Stimulated activated CD4-positive, alpha-beta T cell treated with anti-CD3 and anti-CD28 coated beads, Interleukin-2, amount 100 ng/mL, for 48 hours (primary cell): ENCODE measurements around the gene HOXC12.

Experiments used
- DNase-seq, 2 donors: peaks; one replicate each; pipeline ENCODE4 v3.0.0-alpha.2; 2020

The HOXC12 gene

GRCh38 chr12:53956914-53957536 is 2.3 kb downstream of the HOXC12 start:
- no peak for DNase-seq

- no peak for DNase-seq
These were observed 3.4 kb downstream of the HOXC12 start for GRCh38 chr12:53958128-53958527.

DNA sequence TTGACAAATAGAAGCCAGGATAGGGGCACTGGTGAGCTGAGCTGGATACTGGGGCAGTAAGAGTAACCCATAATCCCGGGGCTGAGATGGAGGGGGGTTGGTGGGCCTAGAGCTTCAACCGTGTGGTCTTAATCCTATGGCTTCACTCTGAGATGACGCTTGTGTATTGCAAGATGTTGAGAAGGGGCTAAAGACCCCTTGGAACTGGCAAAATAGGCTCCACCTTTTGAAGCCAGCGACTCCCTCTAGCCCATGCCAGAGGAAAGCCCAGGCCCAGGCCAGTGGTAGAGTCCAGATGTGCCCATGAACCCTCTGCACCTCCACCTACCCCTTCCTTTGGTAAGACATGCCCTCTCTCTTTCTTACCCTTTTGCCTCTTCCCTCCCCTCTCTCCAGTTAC is 4.6 kb downstream of the HOXC12 start:
- DNase-seq = no peak

DNA sequence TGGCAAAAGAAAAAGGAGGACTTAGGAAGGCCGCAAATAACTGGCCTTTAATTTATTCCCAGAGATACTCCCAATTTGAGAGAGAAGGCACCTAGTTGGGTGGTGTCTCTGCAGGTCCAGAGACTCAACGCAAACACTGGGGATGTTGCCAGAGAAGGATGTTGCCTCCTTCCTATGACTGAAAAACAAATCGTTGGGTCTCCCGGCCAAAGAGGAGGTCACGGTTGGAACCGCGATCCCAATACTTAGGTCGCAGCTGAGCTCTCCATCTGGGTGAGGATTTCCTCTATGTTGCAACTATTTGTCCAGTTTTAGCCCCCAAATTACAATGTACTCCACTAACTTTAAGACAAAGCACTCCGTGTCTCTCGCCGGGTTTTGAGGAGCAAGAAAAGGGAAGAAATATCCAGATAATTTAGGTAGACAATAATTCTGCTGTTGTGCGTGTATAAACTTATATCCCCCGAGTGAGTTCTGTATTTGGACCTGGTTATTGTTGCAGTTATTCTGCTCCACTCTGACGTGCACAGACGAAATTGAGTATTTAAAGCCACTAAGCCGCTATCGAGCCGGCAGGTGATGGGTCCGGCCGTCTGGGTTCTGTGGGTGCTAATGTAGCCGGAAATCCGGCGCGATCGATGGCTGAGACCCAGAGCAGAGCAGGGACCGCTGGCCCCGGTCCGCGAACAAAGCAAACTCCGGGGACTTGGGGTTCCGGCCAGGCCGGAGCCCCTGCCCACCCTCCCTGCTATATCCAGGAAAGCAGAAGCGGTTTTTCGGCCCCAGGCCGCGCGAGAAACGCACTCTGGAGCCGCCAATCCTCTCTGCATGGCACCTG is 5.7 kb downstream of the HOXC12 start:
- no peak for DNase-seq

DNA sequence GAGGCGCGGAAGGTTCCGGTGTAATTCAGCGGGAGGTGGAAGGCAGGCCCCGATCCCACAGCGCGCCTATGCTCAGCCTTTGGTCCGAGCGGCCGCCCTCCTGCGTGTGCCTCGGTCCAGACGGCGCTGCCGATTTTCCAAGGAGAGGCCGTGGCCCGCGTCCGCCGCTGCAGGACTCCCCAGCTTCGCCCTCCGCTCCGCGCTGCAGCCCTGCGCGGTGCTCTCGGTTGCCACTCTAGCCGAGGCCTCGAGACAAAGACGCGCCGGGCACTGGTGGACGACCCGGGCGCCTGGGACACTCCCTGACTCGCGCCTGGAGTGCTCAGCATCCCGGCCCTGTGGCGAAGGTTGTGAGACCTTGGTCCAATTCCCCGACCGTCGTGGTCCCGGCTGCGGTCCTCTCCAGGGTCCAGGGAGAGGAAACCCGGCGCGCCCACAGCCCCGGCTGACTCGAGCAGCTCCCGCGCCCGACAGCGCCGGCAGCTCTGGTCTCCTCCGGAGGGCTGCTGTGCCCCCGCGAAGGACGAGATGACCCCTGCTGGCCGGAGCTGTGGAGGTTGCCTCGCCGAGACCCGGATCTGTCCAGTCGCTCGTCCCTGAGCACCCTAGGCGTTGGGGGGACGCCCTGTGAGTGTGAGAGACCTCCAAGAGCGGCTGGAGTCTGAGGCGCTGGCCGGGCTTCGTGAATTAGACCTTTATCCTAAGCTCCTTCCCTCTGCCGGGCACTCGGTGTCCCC is 6.5 kb downstream of the HOXC12 start:
- DNase-seq = no peak

GRCh38 chr12:53963005-53963404 is 8.3 kb downstream of the HOXC12 start:
- no peak for DNase-seq

DNA sequence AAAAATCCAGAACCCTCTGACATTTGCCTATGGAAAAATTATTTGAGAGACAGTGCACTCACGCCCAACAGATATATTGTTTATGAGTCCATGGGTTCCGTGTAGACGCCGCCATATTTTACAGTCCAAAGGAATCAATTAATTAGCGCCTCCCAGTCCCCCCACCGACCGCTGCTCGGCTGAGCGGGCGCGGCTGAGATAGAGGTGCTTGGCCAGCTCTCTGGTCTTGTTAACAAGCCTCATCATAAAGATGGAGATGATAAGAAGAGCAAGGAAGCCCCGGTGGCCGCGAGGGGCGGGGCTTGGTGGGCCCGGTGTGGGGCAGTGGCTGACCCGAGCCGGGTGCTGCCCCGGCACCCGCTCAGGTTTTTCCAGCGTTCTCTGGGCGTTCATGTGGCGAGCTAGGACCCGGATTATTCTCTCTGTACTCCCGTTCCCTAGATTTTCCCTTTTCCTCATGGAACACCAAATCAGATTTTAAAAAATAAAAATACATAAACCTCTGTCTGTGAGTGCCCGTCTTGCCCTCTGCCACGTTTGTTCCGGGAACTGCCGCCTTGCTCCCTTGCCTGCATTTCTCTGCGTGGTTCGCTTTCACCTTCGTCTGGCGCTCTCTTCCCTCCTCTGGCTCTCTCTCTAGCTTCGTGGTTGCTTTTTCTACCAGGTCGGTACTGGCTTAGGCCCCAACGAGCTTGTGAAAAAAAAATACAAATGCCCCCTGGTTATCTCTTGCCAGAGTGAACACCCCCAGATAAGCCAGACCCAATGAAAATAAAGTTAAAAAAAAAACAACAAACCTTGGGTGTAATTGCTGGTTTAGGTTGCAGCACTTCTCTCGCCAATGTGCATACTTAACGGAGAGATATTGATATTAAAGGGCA is 9.0 kb downstream of the HOXC12 start:
- DNase-seq = no peak

GRCh38 chr12:53964315-53964713 is 9.6 kb downstream of the HOXC12 start:
- no peak for DNase-seq

- DNase-seq = no peak
These were observed 10.8 kb downstream of the HOXC12 start for GRCh38 chr12:53965281-53966084.

GRCh38 chr12:53966085-53966384 is 11.3 kb downstream of the HOXC12 start:
- no peak for DNase-seq

DNA sequence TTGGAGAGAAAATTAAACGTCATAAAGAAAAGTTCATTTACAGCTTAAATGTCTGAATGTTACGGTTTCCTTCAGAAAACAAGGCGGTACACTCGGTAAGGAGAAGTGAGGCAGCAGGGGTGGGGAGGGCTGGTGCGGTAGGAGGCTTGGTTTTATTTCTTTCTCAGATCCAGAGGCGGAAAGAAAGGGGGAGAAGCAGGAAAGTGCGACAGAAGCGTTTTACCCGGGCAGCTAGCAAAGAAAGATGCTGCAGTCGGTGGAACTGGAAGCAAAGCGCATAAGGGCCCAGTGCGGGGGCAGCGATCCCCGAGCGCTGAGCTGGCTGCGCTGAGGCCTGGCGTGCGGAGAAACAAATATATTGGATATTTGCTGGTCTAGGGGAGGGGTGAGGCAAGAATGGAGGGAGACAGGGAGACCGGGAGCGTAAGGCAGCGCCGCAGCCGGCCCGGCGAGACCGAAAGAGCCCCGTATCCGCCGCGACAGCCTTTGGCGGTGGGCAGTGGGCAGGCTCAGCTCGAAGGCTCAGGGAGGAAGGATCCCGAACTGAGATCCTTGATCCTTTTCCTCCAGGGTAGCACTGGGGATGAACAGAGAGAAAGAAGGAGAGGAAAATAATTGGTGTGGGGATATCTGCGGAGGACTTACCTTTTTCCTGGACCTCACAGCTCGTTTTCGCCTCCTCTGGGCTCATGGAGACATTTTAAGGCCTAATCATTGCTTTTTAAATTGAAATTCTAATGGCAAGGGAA is 11.9 kb downstream of the HOXC12 start:
- DNase-seq = no peak

DNA sequence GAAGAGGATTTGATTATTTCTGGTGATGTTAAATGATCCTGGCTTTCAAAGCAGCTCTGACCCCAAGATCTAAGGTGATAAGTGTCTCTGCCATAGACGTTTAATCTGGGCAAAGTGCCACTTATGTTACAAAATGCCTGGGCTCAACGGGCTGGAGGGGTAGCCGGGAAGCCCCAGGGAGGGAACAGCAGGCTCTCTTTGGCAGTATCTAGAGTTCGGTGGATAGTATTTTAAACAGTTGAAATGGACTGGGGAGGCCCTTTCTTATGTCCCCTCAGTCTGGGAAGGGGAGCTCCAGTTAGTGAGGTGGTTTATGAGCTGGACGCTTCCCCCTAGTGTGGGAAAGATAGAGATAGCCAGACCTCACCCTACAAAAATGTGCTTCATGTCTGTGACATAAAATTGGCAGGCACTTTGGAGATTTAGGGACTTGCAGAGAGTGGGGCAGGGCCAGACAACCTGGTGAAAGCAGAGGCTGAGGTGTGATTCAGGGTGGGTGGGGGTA is 12.8 kb downstream of the HOXC12 start:
- no peak for DNase-seq

GRCh38 chr12:53968214-53969127 is 13.8 kb downstream of the HOXC12 start:
- DNase-seq = no peak

DNA sequence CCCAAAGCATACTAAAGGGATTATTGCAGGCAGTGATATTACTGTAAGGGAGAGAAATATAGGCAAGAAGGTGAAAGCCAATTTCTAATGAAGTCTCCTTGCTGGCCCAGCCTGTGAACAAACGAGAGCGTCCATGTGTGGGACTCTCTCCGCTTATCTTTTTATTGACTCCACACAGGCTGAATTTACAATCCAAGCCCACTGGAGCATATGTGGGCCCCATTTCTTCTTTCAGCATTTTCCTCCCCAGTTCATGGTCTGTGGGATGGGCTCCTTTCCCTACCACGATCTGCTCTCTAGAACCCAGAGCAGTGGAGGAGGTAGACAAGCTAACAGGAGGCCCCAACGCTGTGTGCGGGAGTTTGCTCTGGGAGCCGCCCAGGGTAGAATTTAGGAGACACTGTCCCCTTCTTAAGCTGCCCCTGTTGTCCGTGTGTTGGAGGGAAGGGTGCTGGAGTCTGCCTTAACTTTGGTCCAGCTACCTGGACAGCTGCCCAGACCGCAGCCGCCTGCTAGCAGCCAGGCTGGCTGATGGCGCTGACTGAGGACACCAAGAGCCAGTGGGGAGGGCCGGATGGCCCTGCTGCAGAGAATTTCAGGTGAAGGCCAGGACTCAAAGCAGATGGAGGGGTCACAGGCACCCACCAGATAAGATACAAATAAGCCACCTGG is 15.0 kb downstream of the HOXC12 start:
- DNase-seq = no peak

GRCh38 chr12:53970451-53970850 is 15.7 kb downstream of the HOXC12 start:
- no peak for DNase-seq

DNA sequence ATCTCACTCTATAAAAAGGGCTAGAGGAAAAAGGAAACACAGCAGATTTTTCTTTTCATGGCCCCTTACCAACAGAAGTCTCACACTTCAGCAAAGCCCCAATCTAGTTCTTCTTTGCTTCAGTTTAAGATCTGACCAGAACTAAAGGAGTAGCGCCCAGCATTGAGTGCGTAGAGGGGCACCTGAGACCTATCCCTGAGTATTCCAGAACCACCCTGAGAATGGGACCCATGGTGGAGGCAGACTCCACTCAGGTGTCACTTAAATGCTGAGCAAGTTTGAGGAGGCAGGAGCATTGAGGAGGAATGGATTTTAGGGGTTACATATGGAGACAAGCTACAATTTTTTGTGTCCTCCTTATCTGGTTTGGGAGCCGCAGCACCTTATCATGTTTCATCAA is 16.4 kb downstream of the HOXC12 start:
- no peak for DNase-seq

DNA sequence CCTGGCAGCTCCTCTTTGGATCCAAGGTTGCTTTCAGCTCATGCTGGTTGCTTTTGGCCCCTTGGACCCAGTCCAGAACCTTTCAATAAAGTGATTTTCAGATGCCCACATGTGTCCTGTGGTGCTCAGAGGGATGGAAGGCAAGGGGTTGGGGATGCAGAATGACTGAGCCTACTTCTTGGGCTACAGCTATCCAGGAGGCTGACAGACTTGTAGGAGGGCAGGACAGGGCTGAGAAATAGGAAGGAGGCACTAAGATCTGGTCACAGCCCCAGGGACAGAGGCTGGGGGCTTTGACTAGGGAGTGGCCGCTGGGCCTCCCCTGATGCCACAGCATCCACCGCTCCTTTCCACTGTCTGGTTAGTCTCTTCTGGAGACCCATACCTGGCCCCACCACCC is 17.0 kb downstream of the HOXC12 start:
- DNase-seq = no peak

DNA sequence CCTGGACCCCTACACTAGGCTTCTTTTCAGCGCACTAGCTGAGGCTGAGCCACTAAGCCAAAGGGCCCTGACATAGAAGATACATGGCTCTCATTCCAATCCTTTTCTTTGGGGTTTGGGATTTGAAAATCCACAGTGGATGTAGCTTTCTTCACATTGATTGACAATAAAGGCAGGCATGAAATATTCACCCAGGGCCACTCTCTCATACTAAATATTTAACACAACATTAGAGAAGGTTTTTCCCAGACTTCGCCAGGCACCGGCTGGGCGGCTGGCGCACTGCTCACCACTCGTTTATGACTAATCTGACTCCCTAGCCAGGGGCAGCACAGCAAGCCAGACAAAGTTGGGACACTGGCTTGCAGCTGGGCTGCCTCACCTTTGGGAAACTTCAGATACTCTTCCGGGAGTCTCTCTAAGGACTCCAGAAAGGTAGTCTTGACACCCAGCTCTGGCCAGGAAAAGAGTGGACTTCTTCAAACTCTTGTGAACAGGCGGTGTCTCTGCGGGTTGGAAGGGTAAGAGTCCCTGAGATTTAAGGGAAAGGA is 17.5 kb downstream of the HOXC12 start:
- no peak for DNase-seq

GRCh38 chr12:53972722-53973235 is 18.1 kb downstream of the HOXC12 start, which contains the start of gene HOXC11:
HOXC11 (plus strand) TSS chr12:53973126; CDS start chr12:53973242, 116 bp downstream.
- DNase-seq = no peak
